Measurements from ENCODE around the gene CTU1.

- no peak for TF ChIP-seq FOS (IDR thresholded peaks at IDR 0.05; ENCODE audit: borderline replicate concordance, extremely low read depth, insufficient read length)
- TF ChIP-seq NBN (IDR thresholded peaks at IDR 0.05): no peak
- TF ChIP-seq RFX5 (IDR thresholded peaks at IDR 0.05; ENCODE audit: low read depth, low read length): no peak
These were observed 28.0 kb upstream of the CTU1 start for GRCh38 chr19:51135986-51136762.

All from GM12878 (cell line).